NB4 (cell line): ENCODE measurements around the gene MADD.

Source experiments
- MYC ChIP-seq: IDR thresholded peaks from 2 replicates; pipeline ENCODE4 v1.6.1; 2011; ENCODE audit warnings: low read depth, low read length
- POLR2A ChIP-seq: IDR thresholded peaks from 2 replicates; pipeline ENCODE4 v1.6.1; 2011; ENCODE audit warnings: mild to moderate bottlenecking; ENCODE audit not compliant: insufficient read length; ENCODE audit errors: extremely low read depth
- TF ChIP-seq, protein P1 (sequence below): IDR thresholded peaks from 2 replicates; pipeline ENCODE4 v1.6.1; 2011; ENCODE audit warnings: low read depth, low read length
- TF ChIP-seq, protein P2 (sequence below): IDR thresholded peaks from one replicate; pipeline ENCODE4 v1.5.1; 2012; ENCODE audit warnings: low read depth, low read length

DNA sequence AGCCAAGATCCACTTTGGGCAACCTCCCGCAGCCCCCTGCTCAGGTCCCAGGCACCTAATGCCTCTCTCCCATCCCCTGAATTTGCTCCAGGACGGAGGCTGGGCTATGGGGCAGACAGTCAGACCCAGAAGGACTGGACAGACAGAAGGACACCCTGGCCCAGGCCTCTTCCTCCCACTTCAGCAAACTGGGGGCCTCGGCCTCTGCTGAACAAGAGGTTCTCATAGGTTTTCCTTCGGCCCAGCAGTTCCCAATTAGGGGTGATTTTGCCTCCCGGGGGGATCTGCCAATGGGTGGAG is 104.7 kb downstream of the MADD start:
- TF ChIP-seq, protein P1, sequence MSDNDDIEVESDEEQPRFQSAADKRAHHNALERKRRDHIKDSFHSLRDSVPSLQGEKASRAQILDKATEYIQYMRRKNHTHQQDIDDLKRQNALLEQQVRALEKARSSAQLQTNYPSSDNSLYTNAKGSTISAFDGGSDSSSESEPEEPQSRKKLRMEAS: no peak
- TF ChIP-seq, protein P2, sequence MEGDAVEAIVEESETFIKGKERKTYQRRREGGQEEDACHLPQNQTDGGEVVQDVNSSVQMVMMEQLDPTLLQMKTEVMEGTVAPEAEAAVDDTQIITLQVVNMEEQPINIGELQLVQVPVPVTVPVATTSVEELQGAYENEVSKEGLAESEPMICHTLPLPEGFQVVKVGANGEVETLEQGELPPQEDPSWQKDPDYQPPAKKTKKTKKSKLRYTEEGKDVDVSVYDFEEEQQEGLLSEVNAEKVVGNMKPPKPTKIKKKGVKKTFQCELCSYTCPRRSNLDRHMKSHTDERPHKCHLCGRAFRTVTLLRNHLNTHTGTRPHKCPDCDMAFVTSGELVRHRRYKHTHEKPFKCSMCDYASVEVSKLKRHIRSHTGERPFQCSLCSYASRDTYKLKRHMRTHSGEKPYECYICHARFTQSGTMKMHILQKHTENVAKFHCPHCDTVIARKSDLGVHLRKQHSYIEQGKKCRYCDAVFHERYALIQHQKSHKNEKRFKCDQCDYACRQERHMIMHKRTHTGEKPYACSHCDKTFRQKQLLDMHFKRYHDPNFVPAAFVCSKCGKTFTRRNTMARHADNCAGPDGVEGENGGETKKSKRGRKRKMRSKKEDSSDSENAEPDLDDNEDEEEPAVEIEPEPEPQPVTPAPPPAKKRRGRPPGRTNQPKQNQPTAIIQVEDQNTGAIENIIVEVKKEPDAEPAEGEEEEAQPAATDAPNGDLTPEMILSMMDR: no peak
- TF ChIP-seq POLR2A: no peak
- TF ChIP-seq MYC: no peak
